T-cell (primary cell): ENCODE measurements around the gene DOCK1. TPM values are rescaled to one million over a fixed set of nuclear protein-coding genes. Genes with fewer than 3 reads are reported as not detected.
"Not testable (repeated sequence)": the region's sequence is repeated elsewhere in the genome, so short reads cannot be mapped to it uniquely, and the experiment has no call there.

ENCODE experiments used
- ATAC-seq, 4 experiments: fragments of 200-7000 bp in 3 of 4; fragments of 150-1000 bp in 1 of 4; cut with Tn5 transposase; replicated peaks in 1 of 4; 1 replicate in 3 of 4; 2 replicates in 1 of 4; pipeline ENCODE4 v1.10.0; 2021; ENCODE audit warnings: moderate library complexity in 3 of 4, mild to moderate bottlenecking in 2 of 4, moderate number of reproducible peaks in 1 of 4
- CTCF ChIA-PET, 2 donors: fragments of 300-600 bp; sonication (Branson Sonifier 250); formaldehyde crosslinking; loops; one replicate each; lab custom pipeline; 2022; ENCODE audit warnings: antibody characterized with exemption in 2 of 2; lab: Charles Lee
- POLR2A ChIA-PET, 2 donors: fragments of 300-600 bp; sonication (Branson Sonifier 250); formaldehyde crosslinking; loops; one replicate each; lab custom pipeline; 2022; ENCODE audit warnings: antibody characterized with exemption in 2 of 2; lab: Charles Lee
- DNase-seq, 35 experiments: peaks; one replicate each; pipeline versions ENCODE4 v3.0.0 to v3.0.0-alpha.2; 2013 to 2023
- H3K27ac ChIP-seq: one replicate; pipeline ENCODE4 v1.5.1; 2013; ENCODE audit warnings: low read length
- H3K27me3 ChIP-seq, 2 experiments: replicated peaks in 1 of 2; 1 replicate in 1 of 2; 2 replicates in 1 of 2; pipeline versions ENCODE4 v1.6.1 to v1.7.0; 2013; ENCODE audit warnings: low read length in 1 of 2, mixed read lengths in 1 of 2; ENCODE audit not compliant: control insufficient read depth in 2 of 2, insufficient read depth in 2 of 2; ENCODE audit errors: extremely low read depth in 1 of 2
- H3K36me3 ChIP-seq, 2 donors: 1 replicate in 1 of 2; 2 replicates in 1 of 2; pipeline versions ENCODE4 v1.6.1 to v1.7.0; 2013; ENCODE audit warnings: low read length in 1 of 2; ENCODE audit not compliant: control insufficient read depth in 2 of 2, insufficient read depth in 1 of 2; ENCODE audit errors: extremely low read depth in 1 of 2
- H3K4me1 ChIP-seq, 2 experiments: 1 replicate in 1 of 2; 2 replicates in 1 of 2; pipeline versions ENCODE4 v1.6.1 to v1.7.0; 2013; ENCODE audit warnings: low read length in 2 of 2, mixed read lengths in 1 of 2; ENCODE audit not compliant: insufficient read depth in 2 of 2, control insufficient read depth in 1 of 2; ENCODE audit errors: extremely low read depth in 1 of 2
- H3K4me3 ChIP-seq, 2 donors: 1 replicate in 1 of 2; 2 replicates in 1 of 2; pipeline versions ENCODE4 v1.5.1 to v1.7.0; 2013; ENCODE audit warnings: mild to moderate bottlenecking in 2 of 2, low read length in 1 of 2, moderate library complexity in 1 of 2; ENCODE audit not compliant: control insufficient read depth in 1 of 2; ENCODE audit errors: extremely low read depth in 1 of 2
- H3K9me3 ChIP-seq: 2 replicates; pipeline ENCODE4 v1.7.0; 2013
- H3K27ac Mint-ChIP-seq, 2 donors: one replicate each; pipeline ENCODE4 v1.8.0; 2020 to 2021; ENCODE audit warnings: mild to moderate bottlenecking in 2 of 2, mixed read lengths in 2 of 2
- H3K27me3 Mint-ChIP-seq, 2 donors: one replicate each; pipeline ENCODE4 v1.8.0; 2021 to 2022; ENCODE audit warnings: mixed read lengths in 2 of 2
- H3K36me3 Mint-ChIP-seq: one replicate; pipeline ENCODE4 v1.8.0; 2021; ENCODE audit warnings: mixed read lengths
- H3K4me1 Mint-ChIP-seq, 3 donors: one replicate each; pipeline ENCODE4 v1.8.0; 2020 to 2022; ENCODE audit warnings: mixed read lengths in 3 of 3, mild to moderate bottlenecking in 1 of 3
- H3K4me3 Mint-ChIP-seq, 3 donors: one replicate each; pipeline ENCODE4 v1.8.0; 2020 to 2022; ENCODE audit warnings: mild to moderate bottlenecking in 3 of 3, mixed read lengths in 3 of 3, moderate library complexity in 3 of 3
- H3K9me3 Mint-ChIP-seq, 3 donors: one replicate each; pipeline ENCODE4 v1.8.0; 2020 to 2022; ENCODE audit warnings: mixed read lengths in 3 of 3
- WGBS: methylation state at CpG from one replicate; pipeline ENCODE4 v1.1.5; 2013; ENCODE audit warnings: missing lambda C conversion rate; ENCODE audit not compliant: insufficient coverage; 5-methylcytosine and 5-hydroxymethylcytosine counted together
- total RNA-seq, 35 experiments: library from RNA in 6 of 35; stranded (reverse) in 6 of 35; fragments of 120-200 nt in 1 of 35; gene quantifications; one replicate each; pipeline versions ENCODE4 v1.2.1 to v1.2.4 and lab custom pipeline; 2013 to 2026

The DOCK1 gene
- total RNA-seq, 5 donors from 2014 or later (not counting 1 experiment from before 2014, with no cell fraction given): 0.18 to 0.53 (median 0.37) TPM

DNA sequence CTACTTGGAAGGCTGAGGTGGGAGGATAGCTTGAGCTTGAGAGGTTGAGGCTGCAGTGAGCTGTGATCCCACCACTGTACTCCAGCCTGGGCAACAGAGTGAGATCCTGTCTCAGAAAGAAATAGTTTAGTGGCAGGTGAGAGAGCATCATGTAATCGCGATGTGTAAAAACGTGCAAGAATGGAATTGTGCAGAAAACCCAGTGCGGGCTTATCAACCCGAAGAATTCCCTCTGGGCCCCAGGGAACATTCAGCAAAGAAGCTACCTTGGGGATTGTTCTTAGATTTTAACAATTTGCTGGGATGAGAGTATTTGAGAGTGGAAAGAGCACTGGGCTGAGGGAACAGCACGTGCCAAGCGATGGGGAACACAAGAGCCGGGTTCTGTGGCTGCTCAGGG is 398.5 kb downstream of the DOCK1 start:
- H3K27me3 ChIP-seq: peaks cover 0 to 21% of the 10 kb centered on the region in 2 experiments
- no peaks in the 10 kb centered on the region for H3K9me3 ChIP-seq
- WGBS: 98% methylated on average over 5 of the region's 8 CpGs
- ATAC-seq (no peak), DNase-seq (no peak)
- no peak overlapping the region for H3K27ac Mint-ChIP-seq
- no peak overlapping the region for H3K4me3 ChIP-seq
- no peaks in the 10 kb centered on the region for H3K4me1 ChIP-seq
- no peaks in the 10 kb centered on the region for H3K9me3 Mint-ChIP-seq
- ChIA-PET POLR2A (no interaction called here), CTCF (interaction anchor here in 1 of 2 donors (0.6 kb wide), 1 partner anchor 1379 kb away, joined by 3 read pairs; no protein-coding TSS in a partner anchor)
- H3K4me3 Mint-ChIP-seq: no peak overlapping the region
- peaks cover 0 to 28% of the 10 kb centered on the region in 2 donors for H3K27me3 Mint-ChIP-seq
- no peaks in the 10 kb centered on the region for H3K4me1 Mint-ChIP-seq
- H3K36me3 ChIP-seq: no peaks in the 10 kb centered on the region
- H3K36me3 Mint-ChIP-seq: no peaks in the 10 kb centered on the region
- H3K27ac ChIP-seq: no peak overlapping the region

DNA sequence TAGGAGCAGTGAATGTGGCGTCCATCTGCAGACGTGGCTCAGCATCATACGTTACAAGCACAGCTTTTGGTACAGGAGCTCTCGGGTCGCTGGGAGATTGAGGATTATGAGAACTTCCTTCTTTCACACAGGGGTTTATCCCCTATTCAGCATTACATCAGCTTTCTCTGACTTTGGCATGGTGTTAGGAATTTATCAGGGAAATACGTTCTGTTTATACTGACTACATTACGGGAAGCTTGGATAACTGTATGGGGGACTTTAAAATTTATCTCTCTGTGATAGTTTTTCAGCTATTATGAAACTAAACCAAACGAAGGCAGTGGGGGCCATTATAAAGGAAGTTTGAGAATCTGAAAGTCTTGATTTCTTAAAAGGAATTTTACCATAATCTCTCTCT is 401.3 kb downstream of the DOCK1 start:
- H3K27ac ChIP-seq: no peak overlapping the region
- H3K9me3 ChIP-seq: no peaks in the 10 kb centered on the region
- H3K36me3 ChIP-seq: no peaks in the 10 kb centered on the region
- Mint-ChIP-seq H3K27me3 (peaks cover 0 to 28% of the 10 kb centered on the region in 2 donors), H3K4me1 (no peaks in the 10 kb centered on the region), H3K36me3 (no peaks in the 10 kb centered on the region), H3K9me3 (no peaks in the 10 kb centered on the region), H3K4me3 (no peak overlapping the region), H3K27ac (no peak overlapping the region)
- DNase-seq (no peak), ATAC-seq (no peak)
- no CpG with 5 or more reads among the region's 8 CpGs for WGBS
- H3K4me1 ChIP-seq: no peaks in the 10 kb centered on the region
- no peak overlapping the region for H3K4me3 ChIP-seq
- peaks cover 0 to 11% of the 10 kb centered on the region in 2 experiments for H3K27me3 ChIP-seq
- ChIA-PET POLR2A (no interaction called here), CTCF (no interaction called here)

GRCh38 chr10:127307338-127307737 is 402.1 kb downstream of the DOCK1 start:
- H3K9me3 Mint-ChIP-seq: no peaks in the 10 kb centered on the region
- H3K4me1 Mint-ChIP-seq: no peaks in the 10 kb centered on the region

DNA sequence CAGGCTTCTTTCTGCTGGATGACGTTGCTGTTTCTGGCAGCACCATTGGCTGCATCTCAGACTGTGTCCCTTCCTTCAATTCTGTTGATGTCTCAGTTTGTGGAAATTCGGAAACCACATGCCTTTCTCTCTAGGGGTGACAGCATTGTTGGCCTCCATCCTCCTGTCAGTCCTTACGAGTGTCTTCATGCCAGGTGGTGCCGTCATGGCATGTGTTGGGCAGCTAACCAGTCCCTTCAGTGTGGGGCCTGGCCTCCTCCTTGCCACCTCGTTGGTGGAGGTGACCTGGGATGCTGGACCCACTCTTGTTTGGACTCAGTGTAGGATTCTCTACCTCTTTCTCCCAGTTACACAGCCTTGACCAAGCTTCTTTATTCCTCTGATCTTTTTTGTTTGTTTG is 402.8 kb downstream of the DOCK1 start:
- DNase-seq (no peak), ATAC-seq (no peak)
- Histone ChIP-seq H3K4me1 (no peaks in the 10 kb centered on the region), H3K9me3 (no peaks in the 10 kb centered on the region), H3K27ac (no peak overlapping the region), H3K36me3 (no peaks in the 10 kb centered on the region), H3K27me3 (peaks cover 0 to 8% of the 10 kb centered on the region in 2 experiments), H3K4me3 (no peak overlapping the region)
- no peak overlapping the region for H3K27ac Mint-ChIP-seq
- no peak overlapping the region for H3K4me3 Mint-ChIP-seq
- H3K9me3 Mint-ChIP-seq: no peaks in the 10 kb centered on the region
- ChIA-PET POLR2A (no interaction called here), CTCF (no interaction called here)
- 78% methylated on average over 3 of the region's 5 CpGs for WGBS
- H3K4me1 Mint-ChIP-seq: no peaks in the 10 kb centered on the region
- H3K36me3 Mint-ChIP-seq: no peaks in the 10 kb centered on the region
- peaks cover under 1 to 31% of the 10 kb centered on the region in 2 donors for H3K27me3 Mint-ChIP-seq

More at GRCh38 chr10:127307338-127307737, 402.1 kb downstream of the DOCK1 start:
- H3K9me3 ChIP-seq: no peaks in the 10 kb centered on the region
- H3K4me3 ChIP-seq: no peak overlapping the region
- POLR2A ChIA-PET: no interaction called here
- H3K4me1 ChIP-seq: no peaks in the 10 kb centered on the region
- H3K27ac ChIP-seq: no peak overlapping the region
- Mint-ChIP-seq H3K4me3 (no peak overlapping the region), H3K27ac (no peak overlapping the region), H3K27me3 (peaks cover 0 to 29% of the 10 kb centered on the region in 2 donors), H3K36me3 (no peaks in the 10 kb centered on the region)
- DNase-seq: no peak
- ATAC-seq: no peak
- H3K36me3 ChIP-seq: no peaks in the 10 kb centered on the region
- CTCF ChIA-PET: no interaction called here
- H3K27me3 ChIP-seq: peaks cover 0 to 8% of the 10 kb centered on the region in 2 experiments
- WGBS: 88% methylated on average over 10 of the region's 10 CpGs

GRCh38 chr10:127309619-127310018 is 404.4 kb downstream of the DOCK1 start:
- H3K4me3 Mint-ChIP-seq, H3K4me1 ChIP-seq, H3K4me1 Mint-ChIP-seq, POLR2A ChIA-PET, H3K27ac ChIP-seq, H3K4me3 ChIP-seq, ATAC-seq, H3K27ac Mint-ChIP-seq, H3K9me3 Mint-ChIP-seq, H3K36me3 Mint-ChIP-seq, H3K36me3 ChIP-seq, H3K9me3 ChIP-seq, DNase-seq: not testable (repeated sequence)
- whole genome bisulfite sequencing: no CpG with 5 or more reads among the region's 2 CpGs
- H3K27me3 ChIP-seq: peaks cover 0 to 13% of the 10 kb centered on the region in 2 experiments
- H3K27me3 Mint-ChIP-seq: peaks cover 4 to 39% of the 10 kb centered on the region in 2 donors
- CTCF ChIA-PET: interaction anchor here in 1 of 2 donors (0.6 kb wide), 1 partner anchor 1346 kb away, joined by 3 read pairs; no protein-coding TSS in a partner anchor

GRCh38 chr10:127310430-127310829 is 405.2 kb downstream of the DOCK1 start:
- Histone ChIP-seq H3K4me3 (no peak overlapping the region), H3K4me1 (no peaks in the 10 kb centered on the region), H3K27me3 (peaks cover 0 to 17% of the 10 kb centered on the region in 2 experiments), H3K27ac (no peak overlapping the region), H3K9me3 (no peaks in the 10 kb centered on the region), H3K36me3 (no peaks in the 10 kb centered on the region)
- no peak overlapping the region for H3K27ac Mint-ChIP-seq
- ATAC-seq (no peak), DNase-seq (no peak)
- no peaks in the 10 kb centered on the region for H3K9me3 Mint-ChIP-seq
- no peaks in the 10 kb centered on the region for H3K36me3 Mint-ChIP-seq
- POLR2A ChIA-PET: no interaction called here
- no peak overlapping the region for H3K4me3 Mint-ChIP-seq
- CTCF ChIA-PET: no interaction called here
- WGBS: 90% methylated on average over 6 of the region's 8 CpGs
- no peaks in the 10 kb centered on the region for H3K4me1 Mint-ChIP-seq
- H3K27me3 Mint-ChIP-seq: peaks cover 4 to 39% of the 10 kb centered on the region in 2 donors

- peaks cover 0 to 17% of the 10 kb centered on the region in 2 experiments for H3K27me3 ChIP-seq
- no peak for DNase-seq
- no peak overlapping the region for H3K4me3 ChIP-seq
- POLR2A ChIA-PET: no interaction called here
- H3K9me3 ChIP-seq: no peaks in the 10 kb centered on the region
- no peak overlapping the region for H3K27ac Mint-ChIP-seq
- no peaks in the 10 kb centered on the region for H3K4me1 ChIP-seq
- 50% methylated on average over 2 of the region's 3 CpGs for WGBS
- H3K4me1 Mint-ChIP-seq: no peaks in the 10 kb centered on the region
- ATAC-seq: no peak
- H3K27me3 Mint-ChIP-seq: peaks cover 4 to 39% of the 10 kb centered on the region in 2 donors
- H3K9me3 Mint-ChIP-seq: no peaks in the 10 kb centered on the region
- no peaks in the 10 kb centered on the region for H3K36me3 Mint-ChIP-seq
- no peaks in the 10 kb centered on the region for H3K36me3 ChIP-seq
- H3K4me3 Mint-ChIP-seq: no peak overlapping the region
- no peak overlapping the region for H3K27ac ChIP-seq
- CTCF ChIA-PET: no interaction called here
Measured at GRCh38 chr10:127310923-127311322, 405.7 kb downstream of the DOCK1 start.
